ENCODE data around the gene CADPS.

DNA sequence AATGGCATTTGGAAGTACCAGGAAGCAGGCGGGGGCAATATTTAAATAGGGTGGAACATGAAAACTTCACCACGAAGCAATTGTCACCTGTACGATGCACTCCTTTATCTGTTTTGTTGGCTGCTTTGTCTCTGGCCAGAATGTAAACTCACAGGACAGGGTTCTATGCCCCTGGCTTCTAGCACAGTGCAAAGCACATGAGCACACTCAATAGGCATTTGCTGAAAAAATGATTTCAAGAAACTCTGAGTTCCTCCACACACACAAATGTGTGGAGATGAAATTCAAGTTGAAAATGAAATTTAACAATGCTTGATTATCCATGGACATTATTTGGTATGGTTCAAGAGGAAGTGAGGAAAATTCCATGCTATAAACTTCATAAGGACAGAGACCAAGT lies 272.2 kb downstream of the CADPS start:
- TF ChIP-seq, protein P1, sequence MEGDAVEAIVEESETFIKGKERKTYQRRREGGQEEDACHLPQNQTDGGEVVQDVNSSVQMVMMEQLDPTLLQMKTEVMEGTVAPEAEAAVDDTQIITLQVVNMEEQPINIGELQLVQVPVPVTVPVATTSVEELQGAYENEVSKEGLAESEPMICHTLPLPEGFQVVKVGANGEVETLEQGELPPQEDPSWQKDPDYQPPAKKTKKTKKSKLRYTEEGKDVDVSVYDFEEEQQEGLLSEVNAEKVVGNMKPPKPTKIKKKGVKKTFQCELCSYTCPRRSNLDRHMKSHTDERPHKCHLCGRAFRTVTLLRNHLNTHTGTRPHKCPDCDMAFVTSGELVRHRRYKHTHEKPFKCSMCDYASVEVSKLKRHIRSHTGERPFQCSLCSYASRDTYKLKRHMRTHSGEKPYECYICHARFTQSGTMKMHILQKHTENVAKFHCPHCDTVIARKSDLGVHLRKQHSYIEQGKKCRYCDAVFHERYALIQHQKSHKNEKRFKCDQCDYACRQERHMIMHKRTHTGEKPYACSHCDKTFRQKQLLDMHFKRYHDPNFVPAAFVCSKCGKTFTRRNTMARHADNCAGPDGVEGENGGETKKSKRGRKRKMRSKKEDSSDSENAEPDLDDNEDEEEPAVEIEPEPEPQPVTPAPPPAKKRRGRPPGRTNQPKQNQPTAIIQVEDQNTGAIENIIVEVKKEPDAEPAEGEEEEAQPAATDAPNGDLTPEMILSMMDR (IDR thresholded peaks at IDR 0.05) = no peak
- no peak for TF ChIP-seq POLR2AphosphoS5 (IDR thresholded peaks at IDR 0.05; ENCODE audit: low read depth, low read length)
- TF ChIP-seq, protein P2, sequence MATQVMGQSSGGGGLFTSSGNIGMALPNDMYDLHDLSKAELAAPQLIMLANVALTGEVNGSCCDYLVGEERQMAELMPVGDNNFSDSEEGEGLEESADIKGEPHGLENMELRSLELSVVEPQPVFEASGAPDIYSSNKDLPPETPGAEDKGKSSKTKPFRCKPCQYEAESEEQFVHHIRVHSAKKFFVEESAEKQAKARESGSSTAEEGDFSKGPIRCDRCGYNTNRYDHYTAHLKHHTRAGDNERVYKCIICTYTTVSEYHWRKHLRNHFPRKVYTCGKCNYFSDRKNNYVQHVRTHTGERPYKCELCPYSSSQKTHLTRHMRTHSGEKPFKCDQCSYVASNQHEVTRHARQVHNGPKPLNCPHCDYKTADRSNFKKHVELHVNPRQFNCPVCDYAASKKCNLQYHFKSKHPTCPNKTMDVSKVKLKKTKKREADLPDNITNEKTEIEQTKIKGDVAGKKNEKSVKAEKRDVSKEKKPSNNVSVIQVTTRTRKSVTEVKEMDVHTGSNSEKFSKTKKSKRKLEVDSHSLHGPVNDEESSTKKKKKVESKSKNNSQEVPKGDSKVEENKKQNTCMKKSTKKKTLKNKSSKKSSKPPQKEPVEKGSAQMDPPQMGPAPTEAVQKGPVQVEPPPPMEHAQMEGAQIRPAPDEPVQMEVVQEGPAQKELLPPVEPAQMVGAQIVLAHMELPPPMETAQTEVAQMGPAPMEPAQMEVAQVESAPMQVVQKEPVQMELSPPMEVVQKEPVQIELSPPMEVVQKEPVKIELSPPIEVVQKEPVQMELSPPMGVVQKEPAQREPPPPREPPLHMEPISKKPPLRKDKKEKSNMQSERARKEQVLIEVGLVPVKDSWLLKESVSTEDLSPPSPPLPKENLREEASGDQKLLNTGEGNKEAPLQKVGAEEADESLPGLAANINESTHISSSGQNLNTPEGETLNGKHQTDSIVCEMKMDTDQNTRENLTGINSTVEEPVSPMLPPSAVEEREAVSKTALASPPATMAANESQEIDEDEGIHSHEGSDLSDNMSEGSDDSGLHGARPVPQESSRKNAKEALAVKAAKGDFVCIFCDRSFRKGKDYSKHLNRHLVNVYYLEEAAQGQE (IDR thresholded peaks at IDR 0.05; ENCODE audit: insufficient read depth in 1 of 2, low read depth in 2 of 2, low read length in 1 of 2) = no peak
- no peak for TF ChIP-seq SIN3A (IDR thresholded peaks at IDR 0.05; ENCODE audit: borderline replicate concordance, insufficient read depth, low read depth, low read length)
- no peak for TF ChIP-seq TCF7L2 (IDR thresholded peaks at IDR 0.05; ENCODE audit: low read depth, low read length)
